ENCODE measurements around the gene ALOX15B. TPM values are rescaled to one million over a fixed set of nuclear protein-coding genes. Genes with fewer than 3 reads are reported as not detected.
A peak's percentile ranks its signal among the peaks of the same experiment; 100 is the strongest.

ALOX15B gene
- total and polyA plus RNA-seq, 10 of the 15 experiments (the other 5 are each of a cell fraction or from before 2014, with no cell fraction given) = 0.01 TPM; not detected in 9

DNA sequence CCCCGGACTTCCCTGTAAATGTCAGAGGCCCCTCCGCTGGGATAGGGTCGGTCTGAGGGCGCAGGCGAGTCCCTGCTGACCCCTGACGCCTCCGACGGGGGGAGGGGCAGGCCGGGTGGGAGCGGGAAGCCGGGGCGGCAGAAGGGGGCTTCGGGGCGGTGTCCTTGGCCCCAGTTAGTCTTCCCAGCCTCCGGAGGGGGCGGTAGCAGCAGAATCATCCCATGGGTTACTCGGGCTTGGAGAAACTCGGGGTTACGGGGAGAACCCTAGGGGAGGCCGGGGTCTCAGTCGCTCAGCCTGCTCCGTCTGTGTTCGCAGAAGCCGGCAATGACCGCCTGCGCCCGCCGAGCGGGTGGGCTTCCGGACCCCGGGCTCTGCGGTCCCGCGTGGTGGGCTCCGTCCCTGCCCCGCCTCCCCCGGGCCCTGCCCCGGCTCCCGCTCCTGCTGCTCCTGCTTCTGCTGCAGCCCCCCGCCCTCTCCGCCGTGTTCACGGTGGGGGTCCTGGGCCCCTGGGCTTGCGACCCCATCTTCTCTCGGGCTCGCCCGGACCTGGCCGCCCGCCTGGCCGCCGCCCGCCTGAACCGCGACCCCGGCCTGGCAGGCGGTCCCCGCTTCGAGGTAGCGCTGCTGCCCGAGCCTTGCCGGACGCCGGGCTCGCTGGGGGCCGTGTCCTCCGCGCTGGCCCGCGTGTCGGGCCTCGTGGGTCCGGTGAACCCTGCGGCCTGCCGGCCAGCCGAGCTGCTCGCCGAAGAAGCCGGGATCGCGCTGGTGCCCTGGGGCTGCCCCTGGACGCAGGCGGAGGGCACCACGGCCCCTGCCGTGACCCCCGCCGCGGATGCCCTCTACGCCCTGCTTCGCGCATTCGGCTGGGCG is 35.9 kb upstream of the ALOX15B start:
- ChIA-PET RAD21 (ENCODE audit: unreplicated experiment) (interaction anchor here (1.2 kb wide), 1 partner anchor 39 kb away, joined by 4 read pairs; no protein-coding TSS in a partner anchor), POLR2A (interaction anchor here (1.5 kb wide), 1 partner anchor 10 kb away, joined by 4 read pairs; no protein-coding TSS in a partner anchor), SMC1A (ENCODE audit: uncharacterized antibody, unreplicated experiment) (interaction anchor here (1.2 to 2.1 kb wide), 3 partner anchors 15 to 58 kb away, joined by 3 to 8 read pairs (median 6); no protein-coding TSS in a partner anchor), CTCF (interaction anchor here (0.9 to 1.9 kb wide), 6 partner anchors 10 to 170 kb away, joined by 3 to 15 read pairs (median 5); no protein-coding TSS in a partner anchor)
- ATAC-seq (no peak), DNase-seq (ENCODE audit: low read depth, low spot score) (no peak), FAIRE-seq (no peak)
- in situ Hi-C loops (cut with MboI) = no loop called here
- peak overlapping the region; percentile 88; the same call in 1 of the 2 replicates for H3K4me2 ChIP-seq (ENCODE audit: control insufficient read depth, insufficient read depth)
- TF ChIP-seq TAF1 (IDR thresholded peaks at IDR 0.05; ENCODE audit: borderline replicate concordance, low read depth, low read length) (no peak), BCL11A (IDR thresholded peaks at IDR 0.05; ENCODE audit: low read depth, low read length) (no peak), NRF1 (conservative IDR thresholded peaks at IDR 0.05; ENCODE audit: low read depth, low read length) (no peak)
- TF ChIP-seq, protein P1, sequence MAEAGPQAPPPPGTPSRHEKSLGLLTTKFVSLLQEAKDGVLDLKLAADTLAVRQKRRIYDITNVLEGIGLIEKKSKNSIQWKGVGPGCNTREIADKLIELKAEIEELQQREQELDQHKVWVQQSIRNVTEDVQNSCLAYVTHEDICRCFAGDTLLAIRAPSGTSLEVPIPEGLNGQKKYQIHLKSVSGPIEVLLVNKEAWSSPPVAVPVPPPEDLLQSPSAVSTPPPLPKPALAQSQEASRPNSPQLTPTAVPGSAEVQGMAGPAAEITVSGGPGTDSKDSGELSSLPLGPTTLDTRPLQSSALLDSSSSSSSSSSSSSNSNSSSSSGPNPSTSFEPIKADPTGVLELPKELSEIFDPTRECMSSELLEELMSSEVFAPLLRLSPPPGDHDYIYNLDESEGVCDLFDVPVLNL (IDR thresholded peaks at IDR 0.05; ENCODE audit: low read depth, low read length) = no peak
- no peaks in the 10 kb centered on the region for H3K9me3 ChIP-seq (replicated peaks; ENCODE audit: control insufficient read depth, insufficient read depth, low read length)
- no peak overlapping the region for H3K27ac ChIP-seq (ENCODE audit: control insufficient read depth, insufficient read depth)
- BruUV-seq (replicated peaks) = no TSS peak
- peaks cover 6% of the 10 kb centered on the region for H3K4me1 ChIP-seq (ENCODE audit: control insufficient read depth, insufficient read depth, low read length)
- no peaks in the 10 kb centered on the region for H3K79me2 ChIP-seq (ENCODE audit: control insufficient read depth, insufficient read depth, low read length)
- WGBS (ENCODE audit: insufficient coverage, insufficient replicate concordance, low lambda C conversion rate, missing lambda C conversion rate) = 53% methylated on average over 72 of the region's 92 CpGs
- H2AFZ ChIP-seq (ENCODE audit: control insufficient read depth, low read depth, low read length) = no peak overlapping the region
- H3K27me3 ChIP-seq (replicated peaks in 1 of 2; ENCODE audit: control insufficient read depth in 2 of 2, insufficient read depth in 2 of 2, low read length in 1 of 2) = peaks cover 3 to 5% of the 10 kb centered on the region in 2 experiments
- no peaks in the 10 kb centered on the region for H4K20me1 ChIP-seq (ENCODE audit: control insufficient read depth, insufficient read depth)
- intact Hi-C loops (cut with micrococcal nuclease; ENCODE audit: unreplicated experiment) = no loop called here
- H3K36me3 ChIP-seq (ENCODE audit: control insufficient read depth in 2 of 2, insufficient read depth in 2 of 2, low read length in 1 of 2) = no peaks in the 10 kb centered on the region
- no peak overlapping the region for H3K4me3 ChIP-seq
- no peak overlapping the region for H3K9ac ChIP-seq (ENCODE audit: control insufficient read depth, insufficient read depth, low read length)
